PC-9 (cell line): ENCODE data around the gene MOV10L1.

ENCODE experiments used
- EZH2 ChIP-seq: fragments of 200-600 bp; sonication (generic); IDR thresholded peaks from 2 replicates; pipeline ENCODE4 v1.8.0; 2017; ENCODE audit warnings: antibody characterized with exemption, low read depth
- TF ChIP-seq, protein P1 (sequence below): fragments of 200-600 bp; sonication (generic); conservative IDR thresholded peaks from 2 replicates; pipeline ENCODE4 v1.6.1; 2017; ENCODE audit warnings: mixed run types, antibody characterized with exemption, mild to moderate bottlenecking, moderate library complexity

DNA sequence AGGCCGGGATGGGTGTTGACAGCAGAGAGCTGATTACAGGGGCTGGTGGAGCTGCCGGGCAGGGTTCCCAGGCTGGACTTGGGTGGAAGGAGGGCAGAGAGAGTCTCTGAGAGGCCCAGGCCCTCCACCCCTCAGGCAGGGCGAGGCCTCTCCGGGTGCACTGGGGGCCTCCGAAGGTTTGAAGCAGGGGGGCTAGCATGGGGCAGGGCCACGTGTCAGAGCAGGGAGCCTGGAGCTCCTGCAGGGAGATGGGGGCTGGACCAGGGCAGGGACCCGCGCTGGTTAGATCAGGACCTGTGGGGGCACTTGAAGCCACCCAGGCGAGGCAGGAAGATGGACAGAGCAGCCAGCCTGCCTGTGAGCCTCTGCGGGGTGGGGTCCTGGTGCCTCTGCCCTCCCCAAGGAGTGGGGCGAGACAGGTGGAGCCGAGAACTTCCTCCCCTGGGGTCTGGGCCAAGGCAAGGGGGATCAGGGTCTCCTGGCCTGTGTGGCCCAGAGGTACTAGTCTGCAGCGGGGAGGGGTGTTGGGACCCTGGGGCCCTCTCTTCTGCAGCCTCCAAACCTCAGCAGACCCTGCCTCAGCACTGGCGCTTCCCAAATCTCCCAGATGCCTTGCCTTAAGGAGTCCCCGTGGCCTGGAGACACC, 81.6 kb downstream of the MOV10L1 start:
- TF ChIP-seq, protein P1, sequence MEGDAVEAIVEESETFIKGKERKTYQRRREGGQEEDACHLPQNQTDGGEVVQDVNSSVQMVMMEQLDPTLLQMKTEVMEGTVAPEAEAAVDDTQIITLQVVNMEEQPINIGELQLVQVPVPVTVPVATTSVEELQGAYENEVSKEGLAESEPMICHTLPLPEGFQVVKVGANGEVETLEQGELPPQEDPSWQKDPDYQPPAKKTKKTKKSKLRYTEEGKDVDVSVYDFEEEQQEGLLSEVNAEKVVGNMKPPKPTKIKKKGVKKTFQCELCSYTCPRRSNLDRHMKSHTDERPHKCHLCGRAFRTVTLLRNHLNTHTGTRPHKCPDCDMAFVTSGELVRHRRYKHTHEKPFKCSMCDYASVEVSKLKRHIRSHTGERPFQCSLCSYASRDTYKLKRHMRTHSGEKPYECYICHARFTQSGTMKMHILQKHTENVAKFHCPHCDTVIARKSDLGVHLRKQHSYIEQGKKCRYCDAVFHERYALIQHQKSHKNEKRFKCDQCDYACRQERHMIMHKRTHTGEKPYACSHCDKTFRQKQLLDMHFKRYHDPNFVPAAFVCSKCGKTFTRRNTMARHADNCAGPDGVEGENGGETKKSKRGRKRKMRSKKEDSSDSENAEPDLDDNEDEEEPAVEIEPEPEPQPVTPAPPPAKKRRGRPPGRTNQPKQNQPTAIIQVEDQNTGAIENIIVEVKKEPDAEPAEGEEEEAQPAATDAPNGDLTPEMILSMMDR: no peak
- no peak for TF ChIP-seq EZH2
